ENCODE data around the gene OR51M1. TPM values are rescaled to one million over a fixed set of nuclear protein-coding genes. Genes with fewer than 3 reads are reported as not detected.

Gene OR51M1
- total RNA-seq, 2 donors from 2014 or later, result not detected

DNA sequence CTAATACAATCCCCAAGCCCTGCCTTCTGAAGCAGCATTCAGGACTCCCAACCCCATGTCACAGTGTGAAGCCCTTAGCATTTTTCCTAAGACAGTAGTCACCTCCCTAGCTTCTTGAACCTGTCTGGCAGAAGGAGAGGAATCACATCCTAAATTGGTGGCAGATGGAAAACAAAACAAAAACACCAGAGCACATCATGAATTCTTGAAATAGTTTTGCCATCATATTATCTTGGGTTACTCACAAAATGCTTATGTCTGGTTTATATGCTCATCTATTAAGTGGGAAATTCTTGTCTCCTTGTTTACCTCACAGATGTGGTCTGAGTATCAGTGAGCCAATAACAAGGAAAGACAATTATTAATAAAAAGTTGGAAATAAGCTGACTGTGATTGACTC is 15.3 kb downstream of the OR51M1 start:
- intact Hi-C loops (cut with DNase I), result no loop called here
- Histone ChIP-seq H3K36me3 (no peaks in the 10 kb centered on the region), H3K27me3 (no peaks in the 10 kb centered on the region), H3K9me3 (no peaks in the 10 kb centered on the region), H3K4me3 (no peak overlapping the region), H3K9ac (ENCODE audit: low read depth in 2 of 2, low read length in 2 of 2) (no peak overlapping the region), H3K4me1 (no peaks in the 10 kb centered on the region), H3K27ac (no peak overlapping the region)
- DNase-seq, result no peak
- TF ChIP-seq, protein P1, sequence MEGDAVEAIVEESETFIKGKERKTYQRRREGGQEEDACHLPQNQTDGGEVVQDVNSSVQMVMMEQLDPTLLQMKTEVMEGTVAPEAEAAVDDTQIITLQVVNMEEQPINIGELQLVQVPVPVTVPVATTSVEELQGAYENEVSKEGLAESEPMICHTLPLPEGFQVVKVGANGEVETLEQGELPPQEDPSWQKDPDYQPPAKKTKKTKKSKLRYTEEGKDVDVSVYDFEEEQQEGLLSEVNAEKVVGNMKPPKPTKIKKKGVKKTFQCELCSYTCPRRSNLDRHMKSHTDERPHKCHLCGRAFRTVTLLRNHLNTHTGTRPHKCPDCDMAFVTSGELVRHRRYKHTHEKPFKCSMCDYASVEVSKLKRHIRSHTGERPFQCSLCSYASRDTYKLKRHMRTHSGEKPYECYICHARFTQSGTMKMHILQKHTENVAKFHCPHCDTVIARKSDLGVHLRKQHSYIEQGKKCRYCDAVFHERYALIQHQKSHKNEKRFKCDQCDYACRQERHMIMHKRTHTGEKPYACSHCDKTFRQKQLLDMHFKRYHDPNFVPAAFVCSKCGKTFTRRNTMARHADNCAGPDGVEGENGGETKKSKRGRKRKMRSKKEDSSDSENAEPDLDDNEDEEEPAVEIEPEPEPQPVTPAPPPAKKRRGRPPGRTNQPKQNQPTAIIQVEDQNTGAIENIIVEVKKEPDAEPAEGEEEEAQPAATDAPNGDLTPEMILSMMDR (IDR thresholded peaks at IDR 0.05), result no peak

DNA sequence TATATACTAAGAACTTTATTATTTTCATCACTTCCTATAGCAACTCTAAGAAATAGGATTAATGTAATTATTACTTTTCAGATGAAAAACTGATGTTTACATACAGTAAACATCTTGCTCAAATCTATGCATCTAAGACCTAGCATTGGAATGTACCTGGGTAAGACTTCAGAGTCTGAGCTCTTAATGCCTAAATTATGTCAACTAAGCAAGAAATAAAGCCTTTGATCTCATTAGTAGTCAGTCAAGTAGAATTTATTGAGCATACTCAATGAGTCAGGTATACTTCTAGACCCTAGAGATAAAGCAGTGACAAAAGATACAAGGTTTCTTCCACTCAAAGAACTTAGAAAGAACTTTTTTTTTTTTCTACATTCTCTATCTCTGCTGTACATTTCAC is 21.6 kb downstream of the OR51M1 start:
- H3K36me3 ChIP-seq, result no peaks in the 10 kb centered on the region
- no peak overlapping the region for H3K27ac ChIP-seq
- H3K4me3 ChIP-seq, result no peak overlapping the region
- no peak for DNase-seq
- intact Hi-C loops (cut with DNase I), result no loop called here
- TF ChIP-seq, protein P1 (IDR thresholded peaks at IDR 0.05), result no peak
- no peaks in the 10 kb centered on the region for H3K9me3 ChIP-seq
- no peak overlapping the region for H3K9ac ChIP-seq (ENCODE audit: low read depth in 2 of 2, low read length in 2 of 2)
- H3K4me1 ChIP-seq, result no peaks in the 10 kb centered on the region
- no peaks in the 10 kb centered on the region for H3K27me3 ChIP-seq

DNA sequence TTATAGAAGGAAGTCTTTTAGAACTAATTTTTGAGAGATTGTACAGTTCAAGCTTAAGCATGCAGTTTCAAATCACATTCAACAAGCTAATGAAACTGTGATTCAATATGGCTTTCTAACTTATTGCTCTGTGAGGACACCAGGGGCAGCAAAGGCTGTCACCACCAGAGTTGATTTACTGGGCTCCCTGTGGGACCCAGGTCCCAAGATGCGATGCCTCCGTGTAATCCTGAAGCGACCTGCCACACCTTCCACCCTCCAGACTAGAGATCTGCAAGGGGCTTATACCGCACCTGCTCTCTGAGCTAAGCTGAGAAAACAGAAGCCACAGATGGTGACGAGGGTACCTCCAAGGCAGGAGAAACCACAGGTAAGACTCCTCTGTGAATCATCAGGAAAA is 37.4 kb downstream of the OR51M1 start:
- Histone ChIP-seq H3K27me3 (no peaks in the 10 kb centered on the region), H3K4me3 (no peak overlapping the region), H3K4me1 (no peaks in the 10 kb centered on the region), H3K36me3 (no peaks in the 10 kb centered on the region), H3K9ac (ENCODE audit: low read depth in 2 of 2, low read length in 2 of 2) (no peak overlapping the region), H3K9me3 (no peaks in the 10 kb centered on the region), H3K27ac (no peak overlapping the region)
- TF ChIP-seq, protein P1 (IDR thresholded peaks at IDR 0.05), result no peak
- intact Hi-C loops (cut with DNase I), result no loop called here
- DNase-seq, result no peak

DNA sequence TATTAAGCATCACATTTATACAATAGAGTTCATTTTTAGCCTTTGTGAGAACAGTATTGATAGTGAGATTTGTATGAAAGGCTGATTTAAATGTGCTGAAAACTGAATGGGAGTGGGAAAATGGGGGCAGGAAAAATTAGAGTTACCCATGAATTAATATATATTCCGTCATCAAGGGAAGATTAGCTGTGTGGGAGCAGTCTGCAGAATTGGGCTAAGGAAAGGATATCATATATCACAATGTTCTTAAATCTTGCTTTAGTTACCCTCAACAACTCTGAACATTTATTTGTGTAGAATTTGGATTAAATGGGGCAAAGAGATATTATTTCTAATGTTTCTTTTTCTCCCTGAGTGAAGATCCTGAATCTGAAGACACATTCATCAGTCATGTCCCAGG is 38.2 kb downstream of the OR51M1 start, which contains the start of gene OR51Q1:
Gene OR51Q1 (plus strand): TSS at position 301 of the 400 bp plus-strand sequence. CDS start 90 bp downstream, at position 391.
- TF ChIP-seq, protein P1 (IDR thresholded peaks at IDR 0.05), result no peak
- no peak within 1 kb of the TSS for H3K9ac ChIP-seq (ENCODE audit: low read depth in 2 of 2, low read length in 2 of 2)
- intact Hi-C loops (cut with DNase I), result no loop called here

DNA sequence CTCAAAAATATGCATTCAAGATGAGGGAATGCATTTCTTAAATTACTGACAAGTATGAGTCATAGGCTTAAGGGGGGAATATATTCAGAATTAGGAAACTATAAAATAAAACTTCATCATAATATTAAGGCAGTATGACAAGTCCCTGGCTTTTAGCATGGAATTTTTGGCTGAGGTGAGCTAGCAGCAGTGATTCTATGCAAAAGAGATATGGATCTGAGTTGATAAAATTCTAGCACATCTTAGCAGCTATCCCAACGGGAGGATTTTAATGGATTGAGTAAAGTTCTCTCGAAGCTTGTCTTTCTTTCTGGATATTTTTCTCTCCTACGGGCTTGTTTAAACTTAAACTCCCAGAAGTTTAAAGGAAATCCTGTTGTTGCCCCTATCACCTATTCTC is 39.5 kb downstream of the OR51M1 start:
- intact Hi-C loops (cut with DNase I), result no loop called here
- TF ChIP-seq, protein P1 (IDR thresholded peaks at IDR 0.05), result no peak
- H3K9ac ChIP-seq (ENCODE audit: low read depth in 2 of 2, low read length in 2 of 2), result no peak overlapping the region

More for the DNA sequence above, 38.2 kb downstream of the OR51M1 start, which contains the start of gene OR51Q1:
- no peaks in the 10 kb centered on the region for H3K27me3 ChIP-seq
- H3K36me3 ChIP-seq, result no peaks in the 10 kb centered on the region
- no peaks in the 10 kb centered on the region for H3K4me1 ChIP-seq
- H3K4me3 ChIP-seq, result no peak within 1 kb of the TSS
- no peak within 1 kb of the TSS for H3K27ac ChIP-seq
- DNase-seq, result no peak
- H3K9me3 ChIP-seq, result no peaks in the 10 kb centered on the region

More for the DNA sequence above, 39.5 kb downstream of the OR51M1 start:
- no peak for DNase-seq
- no peaks in the 10 kb centered on the region for H3K27me3 ChIP-seq
- no peak overlapping the region for H3K27ac ChIP-seq
- H3K4me1 ChIP-seq, result no peaks in the 10 kb centered on the region
- no peaks in the 10 kb centered on the region for H3K9me3 ChIP-seq
- H3K4me3 ChIP-seq, result no peak overlapping the region
- H3K36me3 ChIP-seq, result no peaks in the 10 kb centered on the region
